Sigmoid colon (tissue), 7 donors: ENCODE results near the gene EFCAB9. TPM values are rescaled to one million over a fixed set of nuclear protein-coding genes. Genes with fewer than 3 reads are reported as not detected.

ENCODE experiments used
- DNase-seq: peaks from one replicate; pipeline ENCODE4 v3.0.0-alpha.2; 2019
- H3K27ac ChIP-seq, 4 donors: fragments of 200-600 bp; sonication (generic); one replicate each; pipeline ENCODE4 v1.5.1; 2016 to 2019; ENCODE audit warnings: mild to moderate bottlenecking in 1 of 4
- H3K27me3 ChIP-seq, 3 donors: fragments of 200-600 bp; sonication (generic); one replicate each; pipeline ENCODE4 v1.5.1; 2019; ENCODE audit warnings: mild to moderate bottlenecking in 1 of 3
- H3K36me3 ChIP-seq, 4 donors: fragments of 200-600 bp; sonication (generic); one replicate each; pipeline ENCODE4 v1.5.1; 2016 to 2019
- H3K4me1 ChIP-seq, 4 donors: fragments of 200-600 bp; sonication (generic); one replicate each; pipeline ENCODE4 v1.5.1; 2017 to 2019
- H3K4me3 ChIP-seq, 4 donors: fragments of 200-600 bp; sonication (generic); one replicate each; pipeline ENCODE4 v1.5.1; 2017 to 2019; ENCODE audit warnings: mild to moderate bottlenecking in 2 of 4, moderate library complexity in 1 of 4
- H3K9me3 ChIP-seq, 4 donors: fragments of 200-600 bp in 3 of 4; sonication (generic) in 3 of 4; one replicate each; pipeline versions ENCODE4 v1.5.1 to v1.6.1; 2013 to 2019
- CTCF ChIP-seq, 4 experiments: fragments of 450-650 bp in 3 of 4; fragments of 200-600 bp in 1 of 4; IDR thresholded peaks; one replicate each; pipeline ENCODE4 v1.5.1; 2016 to 2019; ENCODE audit warnings: antibody characterized with exemption in 4 of 4, mild to moderate bottlenecking in 3 of 4, moderate library complexity in 2 of 4
- EP300 ChIP-seq, 4 donors: sonication (generic); formaldehyde crosslinking; IDR thresholded peaks; one replicate each; pipeline ENCODE4 v1.6.1; 2017; ENCODE audit warnings: antibody characterized with exemption in 4 of 4
- POLR2A ChIP-seq, 2 donors: fragments of 450-650 bp; IDR thresholded peaks; one replicate each; pipeline ENCODE4 v1.6.1; 2016; ENCODE audit warnings: antibody characterized with exemption in 2 of 2, mild to moderate bottlenecking in 2 of 2, moderate library complexity in 2 of 2
- POLR2AphosphoS5 ChIP-seq, 4 donors: sonication (generic); formaldehyde crosslinking; IDR thresholded peaks; one replicate each; pipeline ENCODE4 v1.6.1; 2017; ENCODE audit warnings: antibody characterized with exemption in 4 of 4
- WGBS, 2 donors: extraction: QIAGEN DNeasy Blood & Tissue Kit; methylation state at CpG; one replicate each; pipeline ENCODE4 v1.1.7; 2013; 5-methylcytosine and 5-hydroxymethylcytosine counted together
- intact Hi-C: fragments of 100-400 bp; cut with DNase I; formaldehyde crosslinking; loops from one replicate; pipeline ENCODE4 v1.15.1; 2023
- polyA plus RNA-seq, 3 donors: library from polyadenylated mRNA; stranded (reverse); fragments of 200-250 nt; gene quantifications; one replicate each; pipeline ENCODE4 v1.2.3, GENCODE V29; 2013
- total RNA-seq, 4 donors: library from RNA; depleted of rRNA; stranded (reverse); fragments of >200 nt; gene quantifications; one replicate each; pipeline ENCODE4 v1.1.0, GENCODE V29; 2016
- donor health status: healthy with polysubstance abuse.
- donor health status: Bipolar disorder and iron deficiency.
- donor health status: healthy.

The EFCAB9 gene
- not detected for total RNA-seq
- polyA plus RNA-seq: not detected

- no peak for DNase-seq
- 75 to 88% methylated on average over 6 of the region's 6 CpGs for WGBS, 2 donors
- Histone ChIP-seq H3K9me3 (no peaks in the 10 kb centered on the region), H3K36me3 (no peaks in the 10 kb centered on the region), H3K27me3 (no peaks in the 10 kb centered on the region), H3K4me3 (no peak within 1 kb of the TSS), H3K4me1 (peaks cover 0 to 3% (median 0%) of the 10 kb centered on the region in 4 donors), H3K27ac (no peak within 1 kb of the TSS)
- no peak for TF ChIP-seq POLR2A (IDR thresholded peaks at IDR 0.05)
- no peak for TF ChIP-seq EP300 (IDR thresholded peaks at IDR 0.05)
- no peak for TF ChIP-seq POLR2AphosphoS5 (IDR thresholded peaks at IDR 0.05)
- no peak for TF ChIP-seq CTCF (IDR thresholded peaks at IDR 0.05)
- intact Hi-C loops: no loop called here
These were observed at the start of gene EFCAB9 for GRCh38 chr5:172193872-172194271. Gene EFCAB9, plus strand, starts transcription at chr5:172194172. Its CDS starts 1 bp downstream, at chr5:172194173.

- peaks cover 0 to 3% (median 0%) of the 10 kb centered on the region in 4 donors for H3K36me3 ChIP-seq
- H3K4me3 ChIP-seq: no peak overlapping the region
These were observed 49.6 kb upstream of the EFCAB9 start for GRCh38 chr5:172144291-172144815.

GRCh38 chr5:172144931-172145869 is 48.8 kb upstream of the EFCAB9 start:
- TF ChIP-seq CTCF (IDR thresholded peaks at IDR 0.05) (no peak), POLR2A (IDR thresholded peaks at IDR 0.05) (no peak), EP300 (IDR thresholded peaks at IDR 0.05) (no peak), POLR2AphosphoS5 (IDR thresholded peaks at IDR 0.05) (no peak)
- peak overlapping the region in 2 of 4 donors; percentile 37 to 42 for H3K27ac ChIP-seq
- H3K4me3 ChIP-seq: no peak overlapping the region
- H3K9me3 ChIP-seq: no peaks in the 10 kb centered on the region
- 94 to 95% methylated on average over 15 of the region's 15 CpGs for WGBS, 2 donors
- no peaks in the 10 kb centered on the region for H3K4me1 ChIP-seq
- intact Hi-C loops: no loop called here
- no peaks in the 10 kb centered on the region for H3K27me3 ChIP-seq
- peaks cover 0 to 3% (median 0%) of the 10 kb centered on the region in 4 donors for H3K36me3 ChIP-seq
- no peak for DNase-seq

More at GRCh38 chr5:172144291-172144815, 49.6 kb upstream of the EFCAB9 start:
- TF ChIP-seq POLR2A (IDR thresholded peaks at IDR 0.05): no peak
- no peak for TF ChIP-seq EP300 (IDR thresholded peaks at IDR 0.05)
- no peak for TF ChIP-seq CTCF (IDR thresholded peaks at IDR 0.05)
- TF ChIP-seq POLR2AphosphoS5 (IDR thresholded peaks at IDR 0.05): no peak
- Histone ChIP-seq H3K4me1 (no peaks in the 10 kb centered on the region), H3K9me3 (no peaks in the 10 kb centered on the region), H3K27ac (peak overlapping the region in 2 of 4 donors; percentile 37 to 47), H3K27me3 (no peaks in the 10 kb centered on the region)
- DNase-seq: no peak
- 61 to 71% methylated on average over 10 of the region's 10 CpGs for WGBS, 2 donors
- intact Hi-C loops: no loop called here

GRCh38 chr5:172145870-172146747 is 47.9 kb upstream of the EFCAB9 start:
- Histone ChIP-seq H3K27me3 (no peaks in the 10 kb centered on the region), H3K36me3 (peaks cover 0 to 3% (median 0%) of the 10 kb centered on the region in 4 donors), H3K4me3 (no peak overlapping the region), H3K9me3 (no peaks in the 10 kb centered on the region), H3K4me1 (no peaks in the 10 kb centered on the region), H3K27ac (peak overlapping the region in 1 of 4 donors; percentile 42)
- intact Hi-C loops: no loop called here
- DNase-seq: no peak
- TF ChIP-seq POLR2AphosphoS5 (IDR thresholded peaks at IDR 0.05) (no peak), CTCF (IDR thresholded peaks at IDR 0.05) (no peak), POLR2A (IDR thresholded peaks at IDR 0.05) (no peak), EP300 (IDR thresholded peaks at IDR 0.05) (no peak)
- WGBS, 2 donors: 64 to 85% methylated on average over 21 of the region's 21 CpGs
